LoVo (cell line): Measurements from ENCODE around the gene MYO5B.

Source experiments
- DNase-seq: peaks from one replicate; pipeline ENCODE4 v3.0.0-alpha.2; 2016; ENCODE audit warnings: low spot score

The MYO5B gene

DNA sequence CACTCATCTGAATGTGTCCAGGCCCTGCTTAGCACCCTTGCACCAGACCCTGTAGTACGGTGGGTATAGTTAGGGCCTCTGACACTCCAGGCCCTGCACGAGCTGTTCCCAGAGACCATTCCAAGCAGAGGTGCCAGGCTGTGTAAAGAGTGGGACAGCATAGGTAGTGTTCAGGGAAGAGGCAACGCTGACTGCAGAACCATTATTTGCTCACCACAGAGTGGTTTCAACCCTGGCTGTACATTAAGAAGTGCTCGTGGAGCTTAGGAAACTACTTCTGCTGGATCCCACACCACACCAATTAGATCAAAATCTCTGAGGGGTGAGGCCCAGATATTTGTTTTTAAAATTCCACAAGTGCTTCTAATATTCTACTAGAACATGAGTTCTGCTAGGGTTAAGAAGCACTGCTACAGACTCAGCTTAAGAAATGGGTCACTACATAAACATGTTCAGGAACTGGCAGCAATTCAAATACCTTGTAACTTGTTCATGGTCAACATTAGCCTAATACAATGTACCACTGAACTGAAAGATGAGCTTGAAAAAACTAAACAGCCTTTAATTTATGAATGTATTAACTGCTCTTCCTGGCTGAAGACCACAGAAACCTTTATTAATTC, 183.0 kb downstream of the MYO5B start:
- no peak for DNase-seq

DNA sequence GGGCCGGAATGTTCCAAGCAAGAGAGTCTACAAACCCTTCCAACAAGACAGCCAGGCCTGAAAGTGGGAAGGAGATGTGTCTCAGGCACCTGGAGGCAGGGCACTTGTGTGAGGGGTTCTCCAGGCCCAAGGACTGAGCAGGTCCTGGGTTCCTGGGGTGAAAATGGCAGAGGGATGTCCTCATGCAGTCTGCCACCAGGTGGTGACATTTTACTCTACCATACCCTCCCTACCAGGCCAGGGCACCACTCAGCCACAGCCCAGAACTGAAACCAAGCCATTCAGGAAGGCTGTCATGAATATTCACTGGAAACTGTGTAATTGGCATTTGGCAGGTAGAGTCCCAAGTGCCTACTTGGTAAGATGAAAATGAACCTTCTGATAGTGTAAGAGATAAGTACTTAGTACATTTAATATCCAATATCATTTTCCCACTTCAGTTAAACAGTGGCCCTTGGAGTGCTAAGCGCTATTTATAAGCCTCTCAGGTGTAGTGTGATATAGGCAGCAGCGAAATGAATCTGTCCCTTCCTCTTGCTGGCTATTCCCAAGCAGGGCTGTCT, 185.1 kb downstream of the MYO5B start:
- DNase-seq = peak; percentile 56

DNA sequence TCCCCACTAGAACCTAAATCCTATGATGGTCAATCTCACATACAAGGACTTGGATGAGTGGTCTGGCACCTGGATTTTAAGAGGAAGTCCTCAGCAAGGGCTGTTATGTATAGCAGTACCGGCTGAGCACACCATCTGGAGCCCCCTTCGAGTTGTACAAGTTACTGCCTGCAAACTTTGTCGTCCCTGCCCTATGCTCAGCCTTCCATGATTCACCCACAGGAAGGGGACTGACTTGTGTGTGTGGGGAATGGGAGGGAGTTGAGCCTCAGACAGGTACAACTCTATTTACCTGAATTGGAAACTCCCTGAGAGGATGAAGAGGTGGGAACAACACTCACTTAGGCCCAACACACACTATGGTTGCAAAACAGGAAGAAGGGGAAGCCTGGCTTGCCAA, 186.6 kb downstream of the MYO5B start:
- no peak for DNase-seq

DNA sequence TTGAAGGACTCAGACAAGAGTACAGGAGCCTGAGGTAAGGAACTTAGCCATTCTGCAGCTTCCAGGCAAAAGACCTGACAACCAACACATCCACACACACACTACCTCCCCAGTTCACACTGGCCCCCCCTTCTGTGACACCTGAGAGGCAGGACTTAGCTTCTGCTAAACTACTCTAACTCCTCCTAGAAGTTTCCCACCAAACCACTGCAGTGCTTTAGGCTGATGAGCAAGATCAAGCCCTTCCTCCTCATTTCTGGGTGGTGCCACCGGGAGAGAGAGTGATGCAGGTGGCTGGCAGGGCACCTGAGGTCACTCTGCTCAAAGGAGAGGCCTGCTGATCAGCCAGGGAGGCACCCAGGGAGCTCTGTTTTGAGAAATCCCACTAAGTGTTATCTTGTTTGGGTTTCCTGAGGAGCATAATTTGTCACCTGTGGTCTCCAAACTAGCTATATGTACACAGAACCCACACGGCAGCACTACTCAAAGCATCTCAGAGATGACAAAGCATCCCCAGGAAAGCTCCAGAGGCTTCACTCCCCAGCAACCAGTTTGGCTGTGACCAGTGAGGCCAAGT, 188.4 kb downstream of the MYO5B start:
- no peak for DNase-seq

DNA sequence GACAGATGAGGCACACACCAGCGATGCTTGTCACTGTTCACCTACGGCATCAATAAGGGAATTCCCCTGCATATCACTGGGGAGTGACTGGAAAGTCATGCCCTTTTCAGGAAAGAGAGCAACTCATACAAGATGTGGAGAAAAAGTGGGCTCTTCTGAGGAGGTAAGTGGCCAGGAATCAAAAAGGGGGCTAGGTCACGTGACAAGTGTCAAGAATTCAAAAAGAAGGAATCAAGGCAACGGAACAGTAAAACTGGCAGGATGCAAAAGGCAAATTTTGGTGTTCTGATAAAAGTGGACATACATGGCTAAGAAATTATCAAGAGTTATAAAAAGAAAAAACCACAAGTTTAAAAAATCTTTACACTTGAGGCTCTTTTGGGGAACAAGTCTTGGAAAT, 190.9 kb downstream of the MYO5B start:
- no peak for DNase-seq

DNA sequence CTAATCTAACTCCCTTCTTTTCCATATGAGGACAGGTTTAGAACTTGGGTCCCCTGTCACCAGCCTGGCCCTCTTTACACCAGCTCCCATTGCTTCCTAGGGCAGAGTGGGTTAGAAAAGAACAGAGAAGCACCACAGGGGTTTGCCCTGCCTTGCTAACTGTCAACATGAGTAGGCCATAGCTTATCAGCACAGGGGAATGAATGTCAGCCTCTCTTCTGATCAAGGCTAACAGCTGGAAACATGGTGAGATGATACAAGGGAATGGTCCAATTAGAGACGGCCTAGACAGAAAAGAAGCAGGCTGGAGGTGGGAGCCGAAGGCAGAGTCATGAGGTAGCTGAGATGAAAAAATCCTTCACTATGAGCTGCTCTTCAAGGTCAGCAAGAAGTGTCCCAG, 192.2 kb downstream of the MYO5B start:
- DNase-seq = no peak

DNA sequence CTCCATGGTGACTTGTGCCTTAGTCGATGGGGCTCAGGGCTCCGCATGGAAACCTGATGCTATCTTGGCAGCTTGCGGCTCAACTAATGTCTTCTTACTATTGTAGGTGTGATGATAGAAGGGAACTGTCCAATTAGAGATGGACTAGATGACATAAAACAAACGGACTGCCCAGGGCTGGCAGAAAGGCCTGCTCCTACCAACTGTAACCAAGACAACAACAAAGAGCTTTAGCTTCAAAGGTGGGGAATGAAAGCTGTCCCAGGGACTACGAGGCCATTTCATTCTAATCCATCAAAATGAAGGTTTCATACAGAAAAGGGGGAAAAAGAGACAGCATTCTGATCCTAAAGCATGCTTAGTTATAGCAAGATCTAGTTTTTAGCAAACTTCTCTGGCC, 194.7 kb downstream of the MYO5B start:
- DNase-seq = no peak

DNA sequence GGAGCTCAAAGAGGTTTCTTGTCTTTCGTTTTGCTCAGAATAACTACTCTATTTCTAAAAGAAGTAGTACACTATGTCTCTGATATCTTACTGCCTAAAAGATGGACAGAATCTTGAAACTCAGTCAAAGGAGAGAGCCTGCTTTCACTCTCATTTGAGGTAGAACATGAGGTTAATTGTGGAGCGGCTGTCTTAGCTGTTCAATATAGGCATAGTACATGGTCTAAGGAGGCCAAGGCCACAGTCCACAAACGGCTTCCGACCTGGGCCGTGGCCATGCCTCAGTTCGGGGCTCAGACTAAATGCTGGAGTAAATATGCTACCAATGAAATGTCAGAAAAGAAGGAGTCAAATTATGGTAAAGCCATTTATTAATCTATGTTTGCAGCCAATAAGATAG, 195.8 kb downstream of the MYO5B start:
- no peak for DNase-seq

DNA sequence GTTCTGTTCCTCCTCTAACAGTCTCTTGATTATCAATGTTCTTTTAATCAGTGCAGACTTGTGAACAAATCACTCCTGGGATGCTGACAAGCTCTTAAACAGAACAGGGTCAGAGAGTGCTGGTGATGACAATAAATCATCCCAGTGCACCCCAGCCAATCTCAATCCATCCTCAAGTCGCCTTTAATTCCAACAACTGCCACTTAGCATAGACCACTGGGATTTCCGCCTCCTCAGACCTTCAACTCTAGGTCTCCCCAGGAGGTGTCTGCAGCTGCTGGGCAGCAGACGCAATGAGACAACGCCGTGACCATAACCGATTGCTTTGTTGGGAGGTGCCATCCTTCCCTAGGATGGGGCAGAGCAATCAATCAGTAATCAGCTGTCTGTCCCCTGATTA, 197.4 kb downstream of the MYO5B start:
- no peak for DNase-seq

DNA sequence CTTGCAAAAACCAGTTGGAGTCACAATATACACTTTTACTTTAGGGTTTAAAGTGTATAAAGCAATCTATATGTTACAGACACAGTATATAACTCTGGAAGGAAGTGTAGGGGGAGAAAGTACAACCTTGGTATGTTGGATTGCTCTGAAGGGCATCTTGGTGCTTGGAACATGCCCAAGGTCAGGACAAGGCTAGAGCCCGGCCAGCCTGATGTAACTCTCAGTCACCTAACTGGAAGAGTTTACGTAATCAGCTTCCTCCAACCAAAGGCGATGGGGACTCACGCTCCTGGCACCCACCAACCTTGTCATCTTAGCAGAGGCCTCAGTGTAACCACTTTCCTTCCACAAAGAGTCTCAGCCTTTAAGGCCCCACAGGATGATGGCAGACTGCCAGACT, 200.5 kb downstream of the MYO5B start:
- DNase-seq = no peak

DNA sequence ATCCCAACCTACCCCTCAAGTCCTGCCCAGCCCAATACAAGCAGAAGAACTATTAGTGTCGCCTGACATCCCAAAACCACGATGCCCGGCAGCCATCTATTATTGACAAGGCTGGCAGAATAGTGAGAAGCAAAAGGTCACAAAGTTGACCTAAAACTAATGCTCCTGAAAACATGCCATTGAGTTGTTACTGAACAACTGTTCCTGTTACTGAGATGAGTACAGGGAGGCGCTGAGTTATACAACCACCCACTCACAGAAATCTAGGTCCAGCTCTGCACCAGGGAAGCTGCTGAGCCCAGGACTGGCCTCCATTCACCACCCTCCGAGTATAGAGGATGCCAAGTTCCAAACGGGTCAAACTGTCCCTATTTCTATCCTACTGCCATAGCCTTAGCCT, 201.6 kb downstream of the MYO5B start:
- no peak for DNase-seq

DNA sequence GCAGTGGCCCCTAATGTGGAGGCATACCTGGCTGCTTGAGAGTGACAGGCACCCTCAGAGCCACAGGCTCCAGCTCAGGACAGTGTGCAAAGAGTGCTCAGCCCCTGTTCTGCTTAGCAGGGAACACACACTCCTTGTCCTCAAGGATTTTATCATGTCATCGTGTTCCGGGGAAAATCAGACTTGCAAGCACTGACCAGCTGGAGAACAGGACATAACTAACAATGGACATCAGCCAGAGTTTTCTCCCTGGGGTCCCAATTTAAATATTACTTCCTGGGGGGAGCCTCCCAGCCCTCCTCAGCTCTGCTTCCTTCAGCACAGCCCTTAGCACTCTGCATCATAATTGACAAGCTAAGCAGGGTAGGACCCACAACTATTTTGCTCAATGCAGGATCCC, 206.2 kb downstream of the MYO5B start:
- DNase-seq = no peak

DNA sequence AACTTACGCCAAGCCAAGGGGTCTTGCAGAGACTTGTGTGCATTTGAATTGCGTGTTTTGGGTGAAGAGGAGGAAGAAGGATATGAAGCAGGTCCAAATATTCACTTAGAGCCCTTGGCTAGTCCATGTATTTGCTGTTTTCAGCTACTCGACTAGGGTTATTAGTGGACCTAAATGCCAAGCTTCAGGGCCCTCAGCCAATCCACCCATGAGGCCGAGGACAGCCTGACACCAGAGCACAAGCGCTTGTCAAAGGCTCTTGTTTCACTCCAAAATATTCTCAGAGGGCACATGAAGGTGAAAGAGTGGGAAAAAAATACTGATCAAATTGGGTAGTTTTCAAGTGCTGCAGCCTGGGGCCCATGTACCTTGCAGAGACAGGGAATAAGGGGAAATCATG, 206.8 kb downstream of the MYO5B start:
- no peak for DNase-seq

DNA sequence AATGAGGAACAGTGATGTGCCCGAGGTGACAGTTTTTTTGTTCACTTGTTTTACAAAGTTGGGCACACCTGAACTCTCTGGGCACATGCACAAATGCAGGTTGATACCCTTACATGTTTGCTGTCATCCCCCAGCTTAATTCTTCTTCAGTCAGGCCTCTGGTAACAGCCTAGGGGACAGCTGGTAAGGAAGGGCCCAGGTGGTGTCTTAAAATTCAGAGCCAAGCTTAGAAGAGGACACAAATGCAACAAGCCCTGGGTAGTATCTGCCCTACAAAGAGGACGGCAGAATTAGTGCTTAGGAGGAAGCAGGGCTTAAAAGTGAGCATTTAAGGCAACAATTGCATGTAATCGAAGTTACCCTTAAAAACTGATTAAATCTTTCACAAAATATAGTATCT, 209.7 kb downstream of the MYO5B start:
- DNase-seq = no peak

DNA sequence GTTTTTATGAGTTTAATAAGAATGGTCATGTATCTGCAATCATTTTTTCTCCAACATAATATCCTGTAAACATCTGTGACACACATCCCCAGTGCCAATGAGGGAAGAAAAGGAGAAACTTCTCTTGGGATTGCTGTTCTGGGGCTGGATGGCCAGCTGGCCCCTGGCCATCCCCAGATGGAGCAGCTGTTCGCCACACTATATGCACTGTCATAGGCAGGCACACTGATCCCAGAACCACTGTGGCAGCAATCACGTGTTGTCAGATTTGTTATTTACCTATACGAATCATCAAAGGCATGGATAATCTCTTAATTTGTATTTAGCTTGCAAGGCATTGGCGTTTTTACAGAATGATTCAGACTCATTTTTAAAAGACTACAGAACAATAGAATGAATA, 214.1 kb downstream of the MYO5B start:
- DNase-seq = no peak

DNA sequence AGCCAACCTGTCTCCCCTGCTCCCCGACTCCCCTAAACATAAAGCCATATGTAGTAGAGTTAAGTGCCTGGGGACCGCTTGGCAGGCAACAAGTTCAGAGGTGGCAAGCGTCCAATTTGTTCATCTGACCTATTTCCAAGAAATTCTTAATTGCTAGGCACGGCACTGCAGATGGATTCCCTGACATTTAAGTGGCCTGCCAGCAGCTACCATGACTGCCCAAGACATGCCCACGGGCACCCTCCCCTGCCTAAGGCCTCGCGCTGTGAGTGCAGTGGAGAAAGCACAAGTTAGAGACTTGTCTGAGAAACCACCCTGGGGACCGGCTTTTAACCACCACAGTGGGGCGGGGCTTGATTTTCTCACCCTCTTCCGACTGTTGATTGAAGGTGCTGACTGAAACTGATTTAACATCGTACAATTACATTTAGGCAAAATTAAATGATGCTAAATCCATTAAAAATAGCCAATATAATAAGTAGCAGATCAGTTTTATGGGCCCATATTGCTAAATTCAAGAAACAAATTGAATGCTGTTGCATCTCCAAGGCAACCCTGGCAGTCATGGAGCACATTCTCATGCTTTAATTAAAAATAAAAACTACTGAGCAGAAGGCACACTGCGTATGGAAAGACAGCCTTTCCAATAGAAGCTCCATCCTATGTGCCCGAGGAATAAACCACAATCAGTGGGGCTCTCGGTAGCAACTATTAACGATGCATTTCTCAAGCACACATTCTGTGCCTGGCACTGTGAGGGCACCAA, 218.0 kb downstream of the MYO5B start:
- no peak for DNase-seq

DNA sequence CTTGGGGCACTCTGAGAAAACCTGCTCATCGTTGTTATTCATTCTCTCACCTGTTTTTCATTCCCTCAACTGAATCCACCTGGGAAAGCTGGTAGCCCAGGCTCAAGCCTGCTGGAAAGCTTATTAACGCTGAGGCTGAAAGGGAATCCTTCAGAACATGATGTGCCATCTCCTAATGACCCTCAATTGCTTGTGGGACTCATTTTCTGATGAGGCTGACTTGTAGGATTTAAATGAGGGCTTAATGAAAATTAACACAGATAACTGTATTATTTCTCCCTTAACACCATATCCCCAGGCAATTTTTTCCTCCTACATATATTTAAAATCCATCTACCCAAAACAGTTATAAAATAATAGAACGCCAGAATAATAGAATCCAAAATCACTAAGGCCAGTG, 218.9 kb downstream of the MYO5B start:
- DNase-seq = no peak

DNA sequence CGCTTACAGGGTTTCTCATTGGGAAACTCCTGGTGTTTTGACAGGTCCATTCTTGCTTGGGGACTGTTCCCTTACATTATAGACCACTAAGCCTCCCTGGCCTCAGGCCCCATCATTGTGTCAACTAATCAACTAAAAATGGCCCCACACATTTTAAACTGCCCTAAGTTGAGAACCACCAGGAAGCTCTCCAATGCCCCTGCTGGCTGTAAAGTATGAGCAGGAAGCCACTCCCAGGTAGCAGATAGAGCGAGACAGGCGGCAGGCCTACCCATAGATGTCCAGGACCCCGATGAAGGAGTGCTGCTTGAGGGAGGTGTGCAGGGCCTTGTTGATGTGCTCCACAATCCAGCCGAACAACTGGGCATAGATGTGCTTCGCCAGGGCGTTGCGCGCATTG, 220.9 kb downstream of the MYO5B start:
- DNase-seq = no peak

DNA sequence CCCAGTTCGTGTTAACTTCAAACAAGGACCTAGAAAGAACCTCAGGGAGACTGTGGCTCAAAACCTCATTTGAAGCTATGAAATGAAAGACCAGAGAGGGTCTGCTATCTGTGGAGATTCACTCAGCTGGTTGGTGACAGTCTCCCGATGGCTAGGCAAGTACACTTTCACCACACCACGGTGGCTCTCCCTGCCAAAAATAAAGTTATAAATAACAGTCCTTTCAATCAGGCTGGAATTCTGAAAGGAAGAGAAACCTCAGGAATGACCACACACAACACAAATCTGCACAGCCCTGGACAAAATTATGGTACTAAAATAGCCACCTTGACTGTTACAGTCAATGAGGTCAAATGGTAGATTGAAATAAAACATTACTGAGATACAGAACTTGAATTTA, 221.4 kb downstream of the MYO5B start:
- no peak for DNase-seq

DNA sequence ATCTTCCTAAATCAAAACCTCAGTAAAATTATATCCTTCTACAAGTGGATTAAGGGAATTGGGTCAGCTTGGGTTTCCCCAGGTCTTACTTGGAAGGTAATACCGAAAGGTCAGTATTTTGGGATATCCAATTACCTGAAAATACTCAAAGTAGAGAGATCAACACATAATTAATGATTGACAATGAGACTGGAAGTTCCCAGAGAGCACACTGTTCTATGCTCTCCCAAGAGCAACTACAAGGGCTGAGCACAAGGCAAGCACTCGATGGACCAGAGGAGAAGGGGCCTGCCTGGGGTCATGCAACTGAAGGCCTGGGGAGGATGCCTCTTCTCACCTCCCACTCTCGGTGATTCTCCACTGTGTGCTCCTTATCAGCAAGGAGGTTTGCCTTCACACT, 222.4 kb downstream of the MYO5B start:
- no peak for DNase-seq

DNA sequence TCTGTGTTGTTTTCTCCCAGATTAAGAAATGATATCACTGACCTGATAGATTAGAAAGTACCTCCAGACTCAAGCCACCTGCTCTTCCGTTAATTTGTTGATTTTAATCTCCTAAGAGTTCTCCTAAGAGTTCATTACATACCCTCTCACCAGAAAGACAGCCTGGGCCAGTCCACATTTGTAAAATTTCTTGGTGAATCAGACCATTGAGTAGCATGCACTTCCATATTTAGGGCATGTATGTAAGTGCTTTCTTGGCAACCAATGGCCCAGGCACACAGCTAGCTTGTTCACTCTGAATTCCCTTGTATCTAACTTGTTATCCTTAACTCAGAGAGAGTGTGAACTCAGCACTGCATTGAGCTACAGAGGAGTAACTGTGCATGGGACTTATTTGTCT, 223.5 kb downstream of the MYO5B start:
- DNase-seq = no peak

DNA sequence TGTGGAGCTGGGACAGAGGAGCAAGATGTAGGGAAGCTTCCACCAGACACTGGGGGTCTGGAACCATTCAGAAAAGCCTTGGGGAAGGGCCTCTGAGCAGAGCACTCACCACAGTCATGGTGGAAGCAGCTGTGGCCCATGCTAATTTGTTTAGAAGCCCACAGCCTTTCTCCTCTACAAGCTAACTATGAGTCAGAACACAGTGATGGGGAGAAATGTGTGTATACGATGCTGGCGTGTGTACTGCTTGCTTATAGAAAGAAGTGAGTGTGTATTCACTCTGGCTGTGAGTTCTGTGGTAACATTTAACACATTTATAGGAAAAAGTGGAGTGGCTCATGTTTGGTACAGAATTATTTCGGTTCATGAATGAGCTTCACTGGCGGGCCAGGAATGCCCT, 224.6 kb downstream of the MYO5B start:
- no peak for DNase-seq

DNA sequence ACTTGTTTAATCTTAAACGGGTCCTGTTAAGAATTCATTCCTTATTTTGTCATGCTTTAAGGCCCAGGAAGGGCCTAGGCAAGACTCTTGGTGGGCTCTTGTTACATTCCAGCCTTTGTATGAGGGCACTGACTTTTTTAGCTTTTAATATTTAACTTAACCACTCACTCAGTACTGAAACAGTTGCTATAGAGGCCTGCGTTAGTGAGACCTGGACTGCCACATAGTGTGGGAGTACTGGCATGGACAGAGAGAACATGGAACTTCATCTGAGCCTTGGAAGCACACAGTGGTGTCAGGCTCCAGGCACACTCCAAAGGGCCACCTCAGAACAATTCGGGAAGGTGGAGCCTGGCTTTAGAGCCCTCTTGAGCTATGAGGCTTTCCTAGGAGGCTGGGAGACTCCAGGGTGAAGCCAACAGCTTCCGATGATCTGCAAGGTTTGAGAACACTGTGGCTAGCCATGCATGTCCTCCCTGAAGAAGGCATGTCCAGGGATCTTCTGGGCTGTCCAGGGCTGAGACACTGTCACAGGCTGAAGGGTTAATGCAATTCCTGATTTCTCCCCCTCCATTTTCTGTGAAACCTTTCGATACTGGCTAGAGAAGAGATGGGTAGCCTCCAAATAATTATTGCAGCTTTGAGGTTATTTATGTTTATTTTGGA, 226.2 kb downstream of the MYO5B start:
- DNase-seq = no peak
